Keratinocyte (primary cell): ENCODE measurements around the gene PADI1. TPM values are rescaled to one million over a fixed set of nuclear protein-coding genes. Genes with fewer than 3 reads are reported as not detected.

Experiments used
- DNase-seq: peaks from one replicate; pipeline ENCODE4 v3.0.0-alpha.2; 2011; ENCODE audit warnings: low read depth, missing footprints, low spot score
- FAIRE-seq: peaks from 2 replicates; lab custom pipeline; 2011; peaks lifted over from hg19 to GRCh38; lab: Jason Lieb, UNC
- H2AFZ ChIP-seq: 2 replicates; pipeline ENCODE4 v1.6.0; 2012; ENCODE audit warnings: low read length, control low read depth, inconsistent platforms; ENCODE audit not compliant: control insufficient read depth
- H3K27ac ChIP-seq: 2 replicates; pipeline ENCODE4 v1.5.1; 2011; ENCODE audit warnings: low read length; ENCODE audit not compliant: control insufficient read depth, insufficient read depth
- H3K27me3 ChIP-seq: 3 replicates; pipeline ENCODE4 v1.6.0; 2011; ENCODE audit warnings: low read length; ENCODE audit not compliant: control insufficient read depth, insufficient read depth; ENCODE audit errors: extremely low read depth
- H3K36me3 ChIP-seq, 2 experiments: 2 replicates in 1 of 2; 3 replicates in 1 of 2; pipeline ENCODE4 v1.5.1; 2011; ENCODE audit warnings: low read length in 2 of 2, mild to moderate bottlenecking in 1 of 2; ENCODE audit not compliant: control insufficient read depth in 2 of 2, insufficient read depth in 2 of 2; ENCODE audit errors: extremely low read depth in 1 of 2
- H3K4me1 ChIP-seq: 3 replicates; pipeline ENCODE4 v1.5.1; 2011; ENCODE audit warnings: low read length; ENCODE audit not compliant: control insufficient read depth, insufficient read depth; ENCODE audit errors: extremely low read depth
- H3K4me2 ChIP-seq: 3 replicates; pipeline ENCODE4 v1.6.0; 2011; ENCODE audit warnings: low read depth, low read length; ENCODE audit not compliant: control insufficient read depth, insufficient read depth; ENCODE audit errors: extremely low read depth
- H3K4me3 ChIP-seq, 3 experiments: fragments of 200-600 bp in 1 of 3; sonication (generic) in 1 of 3; 2 replicates in 2 of 3; 3 replicates in 1 of 3; pipeline ENCODE4 v1.5.1; 2011 to 2016; ENCODE audit warnings: low read length in 3 of 3, mild to moderate bottlenecking in 3 of 3, control low read depth in 2 of 3, inconsistent platforms in 1 of 3, low read depth in 1 of 3, mixed read lengths in 1 of 3, mixed run types in 1 of 3, moderate library complexity in 1 of 3; ENCODE audit not compliant: control insufficient read depth in 2 of 3, insufficient read depth in 2 of 3; ENCODE audit errors: extremely low read depth in 1 of 3
- H3K79me2 ChIP-seq: 2 replicates; pipeline ENCODE4 v1.6.0; 2012; ENCODE audit warnings: low read length; ENCODE audit not compliant: control insufficient read depth, insufficient read depth
- H3K9ac ChIP-seq: 3 replicates; pipeline ENCODE4 v1.6.0; 2011; ENCODE audit warnings: low read length; ENCODE audit not compliant: control insufficient read depth, insufficient read depth; ENCODE audit errors: extremely low read depth
- H3K9me1 ChIP-seq: 3 replicates; pipeline ENCODE4 v1.6.0; 2011; ENCODE audit warnings: low read length; ENCODE audit not compliant: control insufficient read depth, insufficient read depth; ENCODE audit errors: extremely low read depth
- H3K9me3 ChIP-seq: 2 replicates; pipeline ENCODE4 v1.5.1; 2012; ENCODE audit warnings: low read depth, low read length; ENCODE audit not compliant: control insufficient read depth
- H4K20me1 ChIP-seq: 3 replicates; pipeline ENCODE4 v1.6.0; 2011; ENCODE audit warnings: low read length; ENCODE audit not compliant: control insufficient read depth, insufficient read depth; ENCODE audit errors: extremely low read depth
- EZH2 ChIP-seq: IDR thresholded peaks from one replicate; pipeline ENCODE4 v1.6.1; 2012; ENCODE audit warnings: inconsistent platforms, mild to moderate bottlenecking, low read length, moderate library complexity
- dilution Hi-C: fragments of 300-500 bp; cut with MboI; formaldehyde crosslinking; loops from one replicate; pipeline ENCODE4 v1.7.0; 2020; ENCODE audit warnings: low sequenced_read_pairs; ENCODE audit not compliant: extremely low pct_ligation_motif_present
- polyA plus RNA-seq, 5 experiments: library from polyadenylated mRNA; depleted of rRNA in 3 of 5; stranded (reverse) in 3 of 5; stranded (forward) in 1 of 5; unstranded in 1 of 5; fragments of >200 nt; gene quantifications; 1 replicate in 1 of 5; 2 replicates in 3 of 5; 3 replicates in 1 of 5; pipeline versions ENCODE4 v1.2.1 to v1.2.3, GENCODE V29; 2011 to 2012; ENCODE audit warnings: missing spikeins in 2 of 5, low read depth in 1 of 5, low replicate concordance in 1 of 5
- TF ChIP-seq, protein P1 (sequence below), 3 experiments: IDR thresholded peaks in 1 of 3; conservative IDR thresholded peaks in 1 of 3; optimal IDR thresholded peaks in 1 of 3; 2 replicates in 2 of 3; 3 replicates in 1 of 3; pipeline versions ENCODE3 to v1.5.1; 2011; ENCODE audit warnings: low read length in 3 of 3, mild to moderate bottlenecking in 3 of 3, moderate library complexity in 2 of 3, control low read depth in 1 of 3, inconsistent platforms in 1 of 3; ENCODE audit not compliant: insufficient read depth in 2 of 3; ENCODE audit errors: extremely low read depth in 1 of 3

PADI1 gene
- polyA plus RNA-seq, 1 donor (not counting 4 experiments of a cell fraction or from before 2014, with no cell fraction given), result 0.96 TPM

- dilution Hi-C loops, result no loop called here
- Histone ChIP-seq H3K27me3 (no peaks in the 10 kb centered on the region), H3K9ac (no peak overlapping the region), H3K4me3 (no peak overlapping the region), H3K9me1 (no peaks in the 10 kb centered on the region), H3K36me3 (no peaks in the 10 kb centered on the region), H3K79me2 (no peaks in the 10 kb centered on the region), H3K9me3 (no peaks in the 10 kb centered on the region), H2AFZ (no peak overlapping the region), H3K4me1 (peaks cover 16% of the 10 kb centered on the region), H3K4me2 (no peak overlapping the region), H4K20me1 (no peaks in the 10 kb centered on the region), H3K27ac (no peak overlapping the region)
- FAIRE-seq (peak; percentile 56), DNase-seq (no peak)
- TF ChIP-seq, protein P1, sequence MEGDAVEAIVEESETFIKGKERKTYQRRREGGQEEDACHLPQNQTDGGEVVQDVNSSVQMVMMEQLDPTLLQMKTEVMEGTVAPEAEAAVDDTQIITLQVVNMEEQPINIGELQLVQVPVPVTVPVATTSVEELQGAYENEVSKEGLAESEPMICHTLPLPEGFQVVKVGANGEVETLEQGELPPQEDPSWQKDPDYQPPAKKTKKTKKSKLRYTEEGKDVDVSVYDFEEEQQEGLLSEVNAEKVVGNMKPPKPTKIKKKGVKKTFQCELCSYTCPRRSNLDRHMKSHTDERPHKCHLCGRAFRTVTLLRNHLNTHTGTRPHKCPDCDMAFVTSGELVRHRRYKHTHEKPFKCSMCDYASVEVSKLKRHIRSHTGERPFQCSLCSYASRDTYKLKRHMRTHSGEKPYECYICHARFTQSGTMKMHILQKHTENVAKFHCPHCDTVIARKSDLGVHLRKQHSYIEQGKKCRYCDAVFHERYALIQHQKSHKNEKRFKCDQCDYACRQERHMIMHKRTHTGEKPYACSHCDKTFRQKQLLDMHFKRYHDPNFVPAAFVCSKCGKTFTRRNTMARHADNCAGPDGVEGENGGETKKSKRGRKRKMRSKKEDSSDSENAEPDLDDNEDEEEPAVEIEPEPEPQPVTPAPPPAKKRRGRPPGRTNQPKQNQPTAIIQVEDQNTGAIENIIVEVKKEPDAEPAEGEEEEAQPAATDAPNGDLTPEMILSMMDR (optimal IDR thresholded peaks at IDR 0.05 in 1 of 3, IDR thresholded peaks at IDR 0.05 in 1 of 3, conservative IDR thresholded peaks at IDR 0.05 in 1 of 3; ENCODE audit: extremely low read depth in 1 of 3, insufficient read depth in 2 of 3, low read length in 3 of 3), result no peak
- TF ChIP-seq EZH2, result no peak
These were observed 37.7 kb upstream of the PADI1 start for GRCh38 chr1:17167041-17167785.

GRCh38 chr1:17167786-17168090, 37.2 kb upstream of the PADI1 start:
- Histone ChIP-seq H2AFZ (no peak overlapping the region), H3K79me2 (no peaks in the 10 kb centered on the region), H3K9me3 (no peaks in the 10 kb centered on the region), H3K27ac (no peak overlapping the region), H3K4me3 (no peak overlapping the region), H3K27me3 (no peaks in the 10 kb centered on the region), H4K20me1 (no peaks in the 10 kb centered on the region), H3K9ac (no peak overlapping the region), H3K9me1 (no peaks in the 10 kb centered on the region), H3K4me1 (peaks cover 16% of the 10 kb centered on the region), H3K4me2 (peak overlapping the region; percentile 41), H3K36me3 (no peaks in the 10 kb centered on the region)
- no peak for TF ChIP-seq EZH2
- TF ChIP-seq, protein P1 (optimal IDR thresholded peaks at IDR 0.05 in 1 of 3, IDR thresholded peaks at IDR 0.05 in 1 of 3, conservative IDR thresholded peaks at IDR 0.05 in 1 of 3; ENCODE audit: extremely low read depth in 1 of 3, insufficient read depth in 2 of 3, low read length in 3 of 3), result no peak
- FAIRE-seq, result peak; percentile 43
- dilution Hi-C loops, result no loop called here
- no peak for DNase-seq
